Bone marrow (tissue), 2 donors: ENCODE data around the gene ARFIP1.
"Not testable (repeated sequence)": the region's sequence is repeated elsewhere in the genome, so short reads cannot be mapped to it uniquely, and the experiment has no call there.

Experiments
- DNase-seq, 2 donors: peaks; one replicate each; lab custom pipeline; 2025; lab: John Stamatoyannopoulos, UW

The ARFIP1 gene

DNA sequence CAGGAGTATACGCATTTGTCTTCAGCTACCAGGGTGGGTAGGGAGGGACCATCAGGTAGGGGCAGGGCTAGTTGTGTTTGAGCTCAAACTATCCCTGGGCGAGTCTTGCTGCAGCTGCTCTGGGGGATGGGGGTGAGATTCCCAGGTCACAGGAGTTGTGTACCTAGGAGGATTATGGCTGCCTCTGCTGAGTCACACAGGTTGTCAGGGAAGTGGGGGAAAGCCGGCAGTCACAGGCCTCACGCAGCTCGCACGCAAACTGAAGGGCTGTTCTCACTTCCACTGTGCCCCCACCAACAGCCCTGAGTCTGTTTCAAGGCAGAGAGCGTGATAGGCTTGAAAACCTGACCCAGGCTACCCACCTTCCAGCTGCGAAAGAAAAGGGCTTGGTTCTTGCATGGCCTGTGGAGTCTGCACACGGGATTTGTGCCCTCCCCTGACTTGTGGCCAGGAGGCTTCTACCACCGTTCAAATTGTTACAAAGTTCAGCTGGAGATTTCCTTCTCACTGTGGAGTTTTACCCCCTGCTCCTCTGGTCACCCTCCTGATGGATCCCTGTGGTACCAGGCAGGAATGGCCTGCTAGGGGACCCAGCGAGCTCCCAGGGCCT lies 63.8 kb downstream of the ARFIP1 start:
- DNase-seq: no peak

DNA sequence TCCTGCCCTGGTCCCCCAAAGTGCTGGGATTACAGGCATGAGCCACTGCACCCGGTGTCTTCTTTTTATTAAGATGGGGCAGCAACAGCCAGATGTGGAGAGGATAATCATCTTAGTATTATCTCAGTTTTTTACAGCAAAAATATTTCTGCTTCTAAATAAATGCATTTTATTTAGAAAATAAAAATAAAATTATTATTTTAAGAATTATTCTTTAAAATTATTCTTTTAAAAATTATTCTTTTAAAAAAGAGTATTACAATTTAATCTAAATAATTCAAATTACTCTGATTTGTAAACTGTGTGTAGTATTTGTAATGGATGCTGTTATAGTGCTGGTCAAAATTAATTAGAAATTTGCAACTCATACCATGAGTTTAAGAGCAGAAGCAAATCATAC lies 67.6 kb downstream of the ARFIP1 start:
- no peak for DNase-seq

DNA sequence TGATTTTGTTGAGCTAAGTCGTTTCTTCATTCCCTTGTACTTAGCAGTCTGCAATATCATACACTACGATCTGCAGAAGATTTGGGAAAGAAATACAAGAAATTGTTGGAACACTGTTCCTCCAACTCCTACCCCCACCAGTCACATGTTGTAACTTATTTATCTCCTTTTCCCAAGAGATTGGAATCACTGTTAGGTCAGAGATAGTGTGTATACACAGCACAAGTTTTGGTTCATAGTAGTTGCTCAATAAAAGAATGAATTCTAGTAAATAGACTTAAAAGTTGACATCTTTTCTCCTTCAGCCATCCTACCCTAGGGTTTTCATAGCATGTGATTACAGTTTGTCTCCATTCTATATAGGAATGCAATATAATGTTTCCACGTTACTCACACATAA lies 68.8 kb downstream of the ARFIP1 start:
- DNase-seq: no peak

DNA sequence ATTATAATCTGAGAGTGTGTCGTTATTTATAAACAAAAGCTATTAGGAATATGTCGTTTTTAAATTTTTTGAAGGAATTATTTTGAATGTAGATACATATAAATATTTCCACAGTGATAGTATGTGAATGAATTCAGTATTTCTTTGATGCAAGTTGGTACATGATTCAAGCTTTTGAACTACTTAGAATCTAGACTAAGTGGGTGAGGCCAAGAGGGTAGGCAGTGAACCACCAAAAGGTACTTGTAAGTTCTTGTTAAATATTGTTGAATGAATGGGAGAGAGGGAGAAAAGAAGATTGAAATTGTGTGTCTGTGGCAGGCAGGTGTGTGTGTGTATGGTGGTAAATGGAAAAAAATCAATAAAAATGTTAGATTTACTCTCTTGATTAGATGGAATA lies 69.6 kb downstream of the ARFIP1 start:
- no peak for DNase-seq

DNA sequence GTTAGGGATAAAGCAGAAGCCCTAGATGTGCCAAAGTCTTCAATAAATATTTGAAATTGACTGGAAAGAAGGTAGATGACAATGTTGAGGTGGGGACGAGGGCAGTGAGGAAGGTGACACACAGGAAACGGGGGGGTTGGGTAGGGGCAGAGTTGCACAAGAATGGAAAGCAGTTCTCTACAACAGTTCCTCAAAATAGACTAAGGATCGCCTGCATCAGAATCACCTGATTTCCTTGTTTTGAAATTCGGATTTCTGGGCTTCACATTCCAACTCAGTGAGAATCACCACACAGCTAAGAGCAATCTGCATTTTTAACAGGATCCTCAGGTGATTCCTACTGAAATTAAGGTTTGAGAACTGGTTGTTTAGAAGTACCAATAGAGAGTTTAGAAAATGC lies 70.6 kb downstream of the ARFIP1 start:
- DNase-seq: peak; percentile 7 to 33

DNA sequence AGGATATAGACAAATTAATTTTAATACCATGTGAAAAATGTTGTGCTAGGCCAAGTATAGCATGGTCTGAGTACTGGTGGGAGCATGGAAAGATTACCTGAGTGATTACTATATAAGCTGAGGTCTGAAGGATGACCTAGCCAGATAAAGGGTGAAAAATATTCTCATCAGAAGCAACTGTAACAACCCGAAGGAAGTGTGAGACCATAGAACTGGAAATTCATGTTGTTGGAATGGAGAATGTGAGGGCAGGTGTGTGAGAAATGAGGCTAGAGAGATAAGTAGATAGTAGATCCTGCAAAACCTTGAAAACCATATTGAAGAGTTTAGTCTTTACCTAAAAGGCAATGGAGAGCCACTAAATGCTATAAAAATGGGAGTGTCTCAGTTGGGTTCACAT lies 71.5 kb downstream of the ARFIP1 start:
- no peak for DNase-seq

DNA sequence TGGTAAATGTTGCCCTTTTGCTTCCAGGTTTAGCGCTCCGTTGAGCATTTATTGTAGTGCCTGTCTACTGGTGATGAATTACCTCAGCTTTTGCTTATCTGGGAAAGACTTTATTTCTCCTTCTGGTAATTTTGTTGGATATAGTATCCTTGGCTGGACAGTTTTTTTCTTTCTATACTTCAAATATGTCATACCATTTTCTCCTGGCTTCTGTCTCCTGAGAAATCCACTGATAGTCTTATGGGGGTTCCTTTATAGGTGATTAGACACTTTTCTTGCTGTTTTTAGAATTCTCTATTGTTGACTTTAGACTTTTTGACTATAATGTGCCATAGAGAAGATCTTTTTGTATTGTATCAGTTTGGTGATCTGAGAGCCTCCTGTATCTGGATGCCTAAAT lies 73.5 kb downstream of the ARFIP1 start:
- DNase-seq: no peak

DNA sequence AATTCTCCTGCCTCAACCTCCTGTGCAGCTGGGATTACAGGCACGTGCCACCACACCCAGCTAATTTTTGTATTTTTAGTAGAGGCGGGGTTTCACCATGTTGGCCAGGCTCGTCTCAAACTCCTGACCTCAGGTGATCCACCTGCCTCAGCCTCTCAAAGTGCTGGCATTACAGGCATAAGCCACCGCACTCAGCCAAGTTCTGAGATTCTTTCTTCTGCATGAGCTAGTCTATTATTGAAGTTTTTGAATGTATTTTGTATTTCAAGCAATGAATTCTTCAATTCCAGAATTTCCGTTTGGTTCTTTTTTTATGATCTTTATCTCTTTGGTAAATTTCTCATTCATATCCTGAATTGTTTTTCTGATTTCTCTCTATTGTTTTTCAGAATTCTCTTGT lies 74.3 kb downstream of the ARFIP1 start:
- DNase-seq: not testable (repeated sequence)

DNA sequence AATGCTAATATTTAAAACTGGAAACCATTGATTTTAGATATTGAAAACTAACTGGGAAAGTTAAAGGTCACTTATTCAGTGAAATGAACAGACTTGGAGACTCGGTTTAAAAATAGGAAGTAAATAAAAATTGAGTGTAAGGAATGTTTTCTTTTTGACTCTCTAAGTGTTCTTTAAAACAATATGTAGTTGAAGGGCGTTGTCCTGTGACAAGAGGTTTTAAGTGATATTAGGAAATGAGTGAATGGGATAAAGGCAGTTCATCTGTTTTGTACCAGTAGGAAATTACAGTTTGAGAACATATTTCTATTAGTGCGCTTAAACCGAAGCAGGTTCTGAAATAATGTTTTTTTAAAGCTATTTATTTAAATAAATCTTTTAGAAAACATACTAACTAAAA lies 77.2 kb downstream of the ARFIP1 start:
- DNase-seq: no peak

DNA sequence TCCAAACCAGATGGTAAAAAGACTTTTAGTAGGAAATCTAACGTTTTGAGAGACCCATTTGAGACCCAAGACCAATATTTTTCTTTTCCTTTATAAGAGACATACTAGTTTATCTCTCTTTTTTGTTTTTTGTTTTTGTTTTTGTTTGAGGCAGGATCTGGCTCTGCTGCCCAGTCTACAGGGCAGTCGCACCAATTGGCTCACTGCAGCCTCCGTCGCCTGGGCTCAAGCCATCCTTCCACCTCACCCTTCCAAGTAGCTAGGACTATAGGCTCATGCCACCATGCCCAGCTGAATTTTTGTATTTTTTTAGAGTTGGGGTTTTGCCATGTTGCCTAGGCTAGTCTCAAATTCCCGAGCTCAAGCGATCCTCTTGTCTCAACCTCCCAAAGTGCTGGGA lies 79.2 kb downstream of the ARFIP1 start:
- DNase-seq: no peak

DNA sequence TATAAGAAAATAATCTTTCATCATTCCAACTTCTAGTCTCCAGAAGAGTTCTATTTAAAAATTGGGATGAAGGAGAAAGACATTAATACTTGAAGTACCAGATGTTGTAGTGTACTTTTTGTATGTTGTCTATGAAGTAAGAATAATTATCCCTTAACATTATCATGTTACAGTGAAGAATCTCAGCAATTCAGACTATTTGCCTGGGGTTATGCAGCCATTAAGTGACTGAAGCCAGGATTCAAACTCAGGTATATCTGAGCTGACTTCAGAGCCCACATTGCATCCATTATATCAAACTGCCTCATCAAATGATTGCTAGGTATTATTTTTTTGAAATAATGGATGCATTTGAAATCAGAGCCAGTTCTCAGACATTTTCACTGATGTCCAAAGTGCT lies 80.3 kb downstream of the ARFIP1 start:
- DNase-seq: no peak

DNA sequence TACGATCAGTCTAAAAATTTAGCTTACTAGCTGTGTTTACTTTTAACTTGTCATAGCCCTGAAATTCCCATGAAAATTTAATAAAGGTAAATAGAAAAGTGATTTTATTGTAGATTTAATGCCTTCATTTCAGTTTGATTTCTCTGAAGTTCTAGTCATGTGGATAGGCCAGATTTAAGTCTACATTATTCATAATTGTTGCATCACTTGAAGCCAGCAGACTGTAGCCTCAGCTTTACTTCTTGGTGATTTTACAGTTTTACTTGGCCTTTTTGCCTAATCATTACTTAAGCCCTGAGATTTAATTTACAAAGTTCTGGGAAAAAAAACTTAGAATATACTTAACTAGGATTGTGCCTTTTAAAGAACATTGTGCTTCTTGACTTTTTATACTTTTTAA lies 82.9 kb downstream of the ARFIP1 start:
- no peak for DNase-seq

DNA sequence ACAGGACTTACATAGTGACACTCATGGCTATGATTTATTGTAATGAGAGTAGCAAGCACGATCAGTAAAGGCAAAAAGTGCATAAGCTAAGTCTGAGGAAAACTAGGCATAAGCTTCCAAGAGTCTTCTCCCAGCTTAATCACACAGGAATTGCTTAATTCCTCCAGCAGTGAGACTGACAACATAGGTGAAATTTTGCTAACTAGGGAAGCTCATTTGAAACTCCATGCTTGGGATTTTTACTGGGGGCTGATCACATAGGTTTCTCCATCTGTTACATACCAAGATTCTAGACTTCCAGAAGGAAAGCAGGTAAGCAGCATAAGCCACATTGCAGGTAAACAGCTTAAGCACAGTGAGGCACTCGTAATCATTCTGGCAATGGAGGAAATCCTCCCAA lies 84.6 kb downstream of the ARFIP1 start:
- no peak for DNase-seq

DNA sequence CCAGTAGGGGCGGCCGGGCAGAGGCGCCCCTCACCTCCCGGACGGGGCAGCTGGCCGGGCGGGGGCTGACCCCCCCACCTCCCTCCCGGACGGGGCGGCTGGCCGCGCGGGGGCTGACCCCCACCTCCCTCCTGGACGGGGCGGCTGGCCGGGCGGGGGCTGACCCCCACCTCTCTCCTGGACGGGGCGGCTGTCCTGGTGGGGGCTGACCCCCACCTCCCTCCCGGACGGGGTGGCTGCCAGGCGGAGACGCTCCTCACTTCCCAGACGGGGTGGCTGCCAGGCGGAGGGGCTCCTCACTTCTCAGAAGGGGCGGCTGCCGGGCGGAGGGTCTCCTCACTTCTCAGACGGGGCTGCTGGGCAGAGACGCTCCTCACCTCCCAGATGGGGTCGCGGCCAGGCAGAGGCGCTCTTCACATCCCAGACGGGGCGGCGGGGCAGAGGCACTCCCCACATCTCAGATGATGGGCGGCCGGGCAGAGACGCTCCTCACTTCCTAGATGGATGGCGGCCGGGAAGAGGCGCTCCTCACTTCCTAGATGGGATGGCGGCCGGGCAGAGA lies 86.8 kb downstream of the ARFIP1 start:
- not testable (repeated sequence) for DNase-seq

DNA sequence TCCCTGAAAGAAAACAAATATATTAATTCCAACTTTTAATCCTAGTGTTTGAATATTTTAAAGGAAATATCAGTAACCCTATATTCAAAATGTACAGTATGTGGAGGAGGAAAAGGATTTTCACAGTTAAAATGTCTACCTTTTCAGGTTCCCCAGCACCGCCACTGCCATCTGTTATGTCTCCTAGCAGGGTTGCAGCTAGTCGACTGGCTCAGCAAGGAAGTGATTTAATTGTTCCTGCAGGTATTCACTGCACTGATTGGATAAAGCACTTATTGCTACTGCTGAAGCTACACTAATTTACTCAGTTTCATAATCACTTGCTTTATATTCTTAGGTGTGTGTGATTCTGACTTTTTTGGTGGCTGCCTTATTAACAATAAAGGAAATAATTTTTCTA lies 90.9 kb downstream of the ARFIP1 start:
- no peak for DNase-seq

DNA sequence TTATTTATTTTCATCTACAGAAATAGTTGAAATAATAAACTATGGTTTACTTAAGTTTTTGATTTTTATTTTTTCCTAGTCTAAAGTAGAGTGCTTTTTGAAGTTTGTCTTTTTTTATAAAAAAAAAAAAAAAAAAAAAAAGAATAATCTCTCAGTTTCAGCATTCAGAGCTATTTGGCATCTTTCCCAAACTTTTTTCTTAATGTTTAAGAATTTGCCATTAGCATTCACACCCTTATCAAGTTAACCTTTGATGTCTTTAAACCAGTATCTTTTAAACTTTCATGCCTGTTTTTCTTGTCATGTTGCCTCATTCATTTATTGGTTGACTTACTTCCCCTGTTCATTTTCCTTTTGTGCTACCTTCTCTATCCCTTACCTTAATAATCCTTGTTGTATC lies 95.5 kb downstream of the ARFIP1 start:
- no peak for DNase-seq

DNA sequence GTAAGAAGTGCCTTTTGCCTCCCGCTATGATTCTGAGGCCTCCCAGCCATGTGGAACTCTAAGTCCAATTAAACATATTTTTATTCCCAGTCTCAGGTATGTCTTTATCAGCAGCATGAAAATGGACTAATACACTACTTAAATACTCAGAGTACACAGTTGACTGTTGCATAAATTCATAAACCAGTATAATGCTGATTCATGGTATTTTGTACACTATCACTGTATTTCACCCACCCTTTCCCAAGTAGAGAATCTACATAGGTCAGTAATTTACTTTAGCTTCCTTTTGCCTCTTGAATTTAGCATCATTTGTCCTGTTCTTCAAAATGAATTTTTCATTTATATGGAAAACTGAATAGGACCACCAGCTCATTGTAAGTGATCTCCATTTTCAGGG lies 98.1 kb downstream of the ARFIP1 start:
- no peak for DNase-seq

DNA sequence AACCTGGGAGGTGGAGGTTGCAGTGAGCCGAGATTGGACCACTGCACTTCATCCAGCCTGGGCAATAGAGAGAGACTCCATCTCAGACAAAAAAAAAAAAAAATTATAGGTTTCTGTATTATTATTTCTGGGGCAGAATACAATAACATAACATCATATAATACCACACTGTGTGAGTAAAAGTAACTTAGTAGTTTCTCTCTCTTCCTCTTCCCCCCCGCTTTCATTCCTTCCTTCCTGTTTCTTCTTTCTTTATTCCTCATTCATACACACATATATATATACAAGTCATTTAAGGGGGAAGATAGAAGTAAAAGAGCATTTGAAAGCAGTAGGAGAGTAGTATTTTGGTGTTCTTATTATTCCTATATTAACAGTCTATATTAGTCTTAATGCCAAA lies 100.5 kb downstream of the ARFIP1 start:
- no peak for DNase-seq

DNA sequence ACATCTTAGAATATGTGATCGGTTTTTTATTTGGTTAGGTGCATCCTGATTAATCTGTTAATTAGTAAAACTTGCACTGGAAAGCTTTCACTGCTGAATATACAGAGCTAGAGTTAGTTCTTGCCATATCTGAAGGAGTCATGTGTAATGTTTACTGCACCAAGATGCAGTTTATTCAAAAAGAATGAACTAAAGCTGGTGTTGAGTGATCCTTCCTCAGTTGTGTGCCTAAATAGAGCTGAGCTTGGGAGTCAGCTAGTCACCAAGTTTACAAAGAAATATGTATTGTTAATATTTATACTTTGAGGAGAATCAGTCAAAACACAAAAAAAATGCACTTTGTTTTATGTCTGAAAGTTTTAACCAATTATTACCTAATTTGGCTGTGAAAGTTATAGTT lies 102.2 kb downstream of the ARFIP1 start:
- no peak for DNase-seq

DNA sequence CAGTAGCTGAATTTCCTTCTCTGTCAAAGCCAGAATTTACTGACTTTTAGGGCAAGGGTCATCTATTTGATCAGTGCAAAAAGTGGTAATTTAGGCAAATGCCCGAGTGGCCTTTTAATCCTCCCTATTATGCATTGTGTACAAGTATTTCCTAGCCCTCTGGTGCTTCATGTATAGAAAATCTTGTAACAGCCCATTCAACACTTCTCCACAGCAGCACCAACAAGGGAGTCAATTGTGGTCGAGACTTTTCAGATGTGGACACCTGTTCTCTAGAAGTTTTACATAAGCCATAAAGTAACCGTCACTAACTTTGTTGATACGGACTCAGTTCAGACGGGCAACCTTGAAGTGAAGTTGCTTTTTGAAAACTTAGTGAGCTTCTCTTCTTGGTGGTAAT lies 105.4 kb downstream of the ARFIP1 start:
- DNase-seq: no peak

DNA sequence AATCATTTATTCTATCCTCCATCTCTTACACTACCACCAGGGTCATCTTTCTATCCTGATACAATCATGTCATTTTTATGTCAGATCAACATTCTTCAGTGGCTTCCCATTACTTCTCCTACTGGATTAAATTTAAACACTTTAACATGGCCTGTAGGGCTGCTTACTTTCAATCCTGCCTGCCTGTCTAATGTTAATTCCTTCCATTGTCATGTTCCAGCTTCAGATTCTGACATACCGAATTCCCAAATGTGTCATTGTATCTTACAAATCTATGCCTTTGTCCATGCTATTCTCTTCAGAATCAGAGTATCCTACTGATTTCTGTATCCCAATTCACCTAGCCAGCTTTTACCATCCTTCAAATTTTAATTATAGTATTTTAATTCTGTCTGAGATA lies 106.4 kb downstream of the ARFIP1 start:
- no peak for DNase-seq

DNA sequence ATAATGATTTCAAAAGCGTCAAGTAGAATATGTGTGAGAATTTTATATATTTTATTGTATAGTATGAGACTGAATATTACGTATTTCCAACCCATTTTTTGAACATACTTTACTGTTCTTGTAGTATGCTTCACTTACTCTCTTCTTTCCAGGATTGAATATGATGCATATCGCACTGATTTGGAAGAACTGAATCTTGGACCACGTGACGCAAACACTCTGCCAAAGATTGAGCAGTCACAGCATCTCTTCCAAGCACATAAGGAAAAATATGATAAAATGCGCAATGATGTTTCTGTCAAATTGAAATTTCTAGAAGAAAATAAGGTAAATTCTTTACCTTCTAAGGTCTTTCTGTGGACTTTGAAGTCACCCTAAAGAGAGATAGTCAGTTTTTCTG lies 108.2 kb downstream of the ARFIP1 start:
- DNase-seq: no peak

DNA sequence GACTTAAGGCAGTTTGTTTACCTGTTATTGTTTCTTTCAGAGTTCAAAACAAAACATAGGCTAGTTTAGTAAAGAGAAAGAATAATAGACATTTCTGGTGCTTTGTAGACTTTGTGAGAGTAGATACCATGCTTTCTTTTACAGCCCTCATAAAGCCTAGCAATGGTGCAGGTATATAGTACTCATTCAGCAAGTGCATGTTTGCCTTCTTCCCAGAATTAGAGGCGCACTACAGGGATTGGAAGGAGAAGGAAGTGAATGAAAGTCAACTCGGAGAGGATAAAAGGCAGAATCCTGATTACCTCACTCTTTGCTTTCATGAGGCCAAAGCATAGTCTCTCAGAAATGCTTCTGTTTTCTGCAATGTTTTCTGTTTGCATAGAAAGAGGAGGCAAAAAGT lies 113.2 kb downstream of the ARFIP1 start:
- DNase-seq: no peak

DNA sequence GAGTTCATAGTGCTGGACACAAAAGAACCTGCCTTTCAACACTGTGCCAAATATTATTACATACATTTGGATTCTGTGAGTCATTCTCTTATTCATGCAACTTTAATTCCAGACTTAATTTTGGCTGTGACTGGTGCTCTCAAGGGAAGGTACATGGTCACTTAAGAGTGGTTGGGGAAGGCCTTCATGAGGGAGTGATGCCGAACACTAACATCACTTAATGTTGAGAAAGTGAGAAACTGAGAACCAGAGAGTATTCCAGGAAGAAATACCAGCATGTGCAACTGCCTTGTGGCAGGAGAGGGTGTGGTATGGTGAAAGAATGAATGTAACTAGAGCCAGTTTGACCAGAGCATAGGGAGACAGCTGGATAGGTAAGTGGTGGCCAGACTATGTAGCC lies 114.9 kb downstream of the ARFIP1 start:
- DNase-seq: no peak

DNA sequence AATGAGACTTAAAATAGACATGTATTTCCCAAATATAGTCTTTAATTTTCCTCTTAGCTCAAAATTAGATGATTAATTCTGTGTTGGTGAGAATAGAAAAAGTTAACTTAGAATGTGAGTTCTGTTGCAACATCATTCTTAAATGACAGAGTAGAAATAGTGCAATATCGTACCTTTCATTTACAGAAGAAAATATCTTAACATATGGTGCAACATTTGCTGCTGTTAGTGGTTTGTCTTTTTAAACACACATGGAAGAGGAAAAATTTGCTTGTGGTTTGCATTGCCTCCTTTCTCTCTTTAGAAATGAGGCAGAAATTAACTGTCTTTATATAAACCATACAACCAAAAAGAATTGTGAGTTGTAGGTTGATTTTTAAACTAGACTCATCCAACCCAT lies 117.1 kb downstream of the ARFIP1 start:
- no peak for DNase-seq
